OCI-LY7 (cell line): ENCODE measurements around the gene USH1G.

Source experiments
- EZH2phosphoT487 ChIP-seq: fragments of 200-600 bp; sonication (generic); IDR thresholded peaks from 2 replicates; pipeline ENCODE4 v1.6.1; 2018; ENCODE audit warnings: low read depth, borderline replicate concordance, mild to moderate bottlenecking, mixed run types, antibody characterized with exemption, low read length, moderate library complexity, mixed read lengths
- TF ChIP-seq, protein P1 (sequence below): fragments of 200-600 bp; sonication (generic); conservative IDR thresholded peaks from 2 replicates; pipeline ENCODE4 v1.5.1; 2014; ENCODE audit warnings: mild to moderate bottlenecking, antibody characterized with exemption, low read length, moderate library complexity, mixed read lengths

DNA sequence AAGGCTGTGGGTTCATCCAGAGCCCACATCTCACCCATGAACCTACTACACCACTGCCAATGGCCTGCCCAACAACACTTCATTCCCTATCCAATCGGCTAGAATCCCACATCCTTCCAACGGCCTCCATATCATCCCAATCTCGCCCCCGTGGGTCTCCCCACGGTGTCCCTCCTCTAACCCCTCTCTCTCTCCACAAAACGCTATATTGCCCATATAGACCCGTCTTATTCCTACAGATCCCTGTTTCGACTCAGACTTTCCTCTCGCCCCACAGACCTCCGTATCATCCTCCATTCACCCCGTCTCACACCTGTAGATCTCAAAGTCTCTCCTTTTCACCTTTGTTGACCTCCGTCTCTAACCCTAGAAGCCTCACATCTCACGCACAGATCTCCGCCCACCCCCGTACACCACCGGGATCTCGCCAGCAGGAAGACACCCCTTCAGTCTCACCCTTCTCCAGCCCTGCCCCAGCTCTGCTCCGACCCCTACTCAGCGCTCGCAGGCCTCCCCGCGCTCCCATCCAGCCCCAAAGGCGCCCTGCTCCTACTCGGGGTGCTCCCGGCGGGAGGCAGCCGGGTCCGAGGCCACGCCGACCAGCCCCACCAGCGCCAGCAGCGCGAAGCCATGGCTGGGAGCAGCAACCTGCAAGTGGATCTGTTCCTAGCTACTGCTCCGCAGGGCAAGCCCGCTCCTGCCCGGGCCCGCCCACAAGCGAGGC is 50.6 kb downstream of the USH1G start, which contains the start of gene FDXR:
- TF ChIP-seq, protein P1, sequence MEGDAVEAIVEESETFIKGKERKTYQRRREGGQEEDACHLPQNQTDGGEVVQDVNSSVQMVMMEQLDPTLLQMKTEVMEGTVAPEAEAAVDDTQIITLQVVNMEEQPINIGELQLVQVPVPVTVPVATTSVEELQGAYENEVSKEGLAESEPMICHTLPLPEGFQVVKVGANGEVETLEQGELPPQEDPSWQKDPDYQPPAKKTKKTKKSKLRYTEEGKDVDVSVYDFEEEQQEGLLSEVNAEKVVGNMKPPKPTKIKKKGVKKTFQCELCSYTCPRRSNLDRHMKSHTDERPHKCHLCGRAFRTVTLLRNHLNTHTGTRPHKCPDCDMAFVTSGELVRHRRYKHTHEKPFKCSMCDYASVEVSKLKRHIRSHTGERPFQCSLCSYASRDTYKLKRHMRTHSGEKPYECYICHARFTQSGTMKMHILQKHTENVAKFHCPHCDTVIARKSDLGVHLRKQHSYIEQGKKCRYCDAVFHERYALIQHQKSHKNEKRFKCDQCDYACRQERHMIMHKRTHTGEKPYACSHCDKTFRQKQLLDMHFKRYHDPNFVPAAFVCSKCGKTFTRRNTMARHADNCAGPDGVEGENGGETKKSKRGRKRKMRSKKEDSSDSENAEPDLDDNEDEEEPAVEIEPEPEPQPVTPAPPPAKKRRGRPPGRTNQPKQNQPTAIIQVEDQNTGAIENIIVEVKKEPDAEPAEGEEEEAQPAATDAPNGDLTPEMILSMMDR: no peak
- no peak for TF ChIP-seq EZH2phosphoT487
